ENCODE data around the gene SAC3D1.

SAC3D1 gene

DNA sequence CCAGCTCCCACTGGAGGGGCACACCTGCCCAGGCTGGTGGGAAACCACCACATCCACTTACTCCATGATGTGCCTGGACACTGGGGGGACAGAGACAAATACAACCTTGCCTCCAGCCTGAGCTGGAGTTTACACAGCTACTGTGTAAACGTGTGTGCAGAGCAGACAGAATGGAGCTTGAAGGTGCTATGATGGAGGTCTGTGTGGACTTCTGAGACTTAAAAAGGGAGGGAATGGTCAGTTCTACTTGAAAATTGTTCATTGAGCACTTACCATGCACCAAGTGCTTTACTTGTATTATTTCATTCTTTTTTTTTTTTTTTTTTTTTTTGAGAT lies 31.6 kb downstream of the SAC3D1 start:
- TF ChIP-seq, protein P1, sequence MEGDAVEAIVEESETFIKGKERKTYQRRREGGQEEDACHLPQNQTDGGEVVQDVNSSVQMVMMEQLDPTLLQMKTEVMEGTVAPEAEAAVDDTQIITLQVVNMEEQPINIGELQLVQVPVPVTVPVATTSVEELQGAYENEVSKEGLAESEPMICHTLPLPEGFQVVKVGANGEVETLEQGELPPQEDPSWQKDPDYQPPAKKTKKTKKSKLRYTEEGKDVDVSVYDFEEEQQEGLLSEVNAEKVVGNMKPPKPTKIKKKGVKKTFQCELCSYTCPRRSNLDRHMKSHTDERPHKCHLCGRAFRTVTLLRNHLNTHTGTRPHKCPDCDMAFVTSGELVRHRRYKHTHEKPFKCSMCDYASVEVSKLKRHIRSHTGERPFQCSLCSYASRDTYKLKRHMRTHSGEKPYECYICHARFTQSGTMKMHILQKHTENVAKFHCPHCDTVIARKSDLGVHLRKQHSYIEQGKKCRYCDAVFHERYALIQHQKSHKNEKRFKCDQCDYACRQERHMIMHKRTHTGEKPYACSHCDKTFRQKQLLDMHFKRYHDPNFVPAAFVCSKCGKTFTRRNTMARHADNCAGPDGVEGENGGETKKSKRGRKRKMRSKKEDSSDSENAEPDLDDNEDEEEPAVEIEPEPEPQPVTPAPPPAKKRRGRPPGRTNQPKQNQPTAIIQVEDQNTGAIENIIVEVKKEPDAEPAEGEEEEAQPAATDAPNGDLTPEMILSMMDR (IDR thresholded peaks at IDR 0.05; ENCODE audit: insufficient read depth, low read depth, low read length, missing control alignments) = no peak
- no peak overlapping the region for H3K4me3 ChIP-seq (ENCODE audit: low read depth, low read length)
- no peak for DNase-seq (ENCODE audit: low read depth)

DNA sequence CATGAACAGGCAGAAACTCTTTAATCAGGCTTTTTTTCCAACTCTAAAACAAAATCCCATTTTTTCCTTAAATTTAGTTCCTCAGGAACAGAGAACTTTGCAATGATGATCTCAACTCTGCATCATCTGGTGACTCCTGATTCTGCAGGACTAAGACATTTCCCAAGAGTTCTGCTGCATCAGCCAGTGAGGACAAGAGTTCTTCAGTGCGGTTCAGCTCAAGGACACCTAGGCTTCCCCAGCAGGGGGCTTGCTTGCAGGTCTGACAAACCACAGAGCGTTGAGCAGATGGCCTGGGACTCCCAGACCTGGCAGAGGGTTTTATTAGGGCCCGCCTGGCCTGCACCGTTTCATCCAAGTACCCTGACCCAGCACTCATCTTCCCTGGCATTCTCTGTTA lies 36.4 kb downstream of the SAC3D1 start:
- TF ChIP-seq, protein P1 (IDR thresholded peaks at IDR 0.05; ENCODE audit: insufficient read depth, low read depth, low read length, missing control alignments) = no peak
- H3K4me3 ChIP-seq (ENCODE audit: low read depth, low read length) = no peak overlapping the region
- DNase-seq (ENCODE audit: low read depth) = no peak

DNA sequence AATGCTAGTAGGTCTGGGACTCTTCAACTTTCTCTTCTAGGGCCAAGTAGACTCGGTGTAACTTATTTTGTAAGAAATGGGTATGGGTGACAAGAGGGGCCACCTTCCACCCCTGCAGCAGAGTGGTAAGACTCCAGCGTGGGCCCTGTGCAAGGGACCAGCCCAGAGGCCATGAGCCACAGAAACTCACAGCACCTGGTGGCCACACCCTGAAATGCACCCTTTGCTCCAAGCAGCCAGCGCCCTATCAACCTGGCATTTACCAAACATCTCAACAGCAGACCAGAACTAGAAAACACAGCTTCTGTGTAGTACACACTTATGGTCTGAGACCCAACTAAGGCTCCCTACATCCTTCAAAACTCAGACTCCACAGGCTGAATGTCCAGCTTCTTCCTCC lies 37.1 kb downstream of the SAC3D1 start:
- DNase-seq (ENCODE audit: low read depth) = peak; percentile 84
- TF ChIP-seq, protein P1 (IDR thresholded peaks at IDR 0.05; ENCODE audit: insufficient read depth, low read depth, low read length, missing control alignments) = peak; percentile 85
- peak overlapping the region; percentile 30 for H3K4me3 ChIP-seq (ENCODE audit: low read depth, low read length)

DNA sequence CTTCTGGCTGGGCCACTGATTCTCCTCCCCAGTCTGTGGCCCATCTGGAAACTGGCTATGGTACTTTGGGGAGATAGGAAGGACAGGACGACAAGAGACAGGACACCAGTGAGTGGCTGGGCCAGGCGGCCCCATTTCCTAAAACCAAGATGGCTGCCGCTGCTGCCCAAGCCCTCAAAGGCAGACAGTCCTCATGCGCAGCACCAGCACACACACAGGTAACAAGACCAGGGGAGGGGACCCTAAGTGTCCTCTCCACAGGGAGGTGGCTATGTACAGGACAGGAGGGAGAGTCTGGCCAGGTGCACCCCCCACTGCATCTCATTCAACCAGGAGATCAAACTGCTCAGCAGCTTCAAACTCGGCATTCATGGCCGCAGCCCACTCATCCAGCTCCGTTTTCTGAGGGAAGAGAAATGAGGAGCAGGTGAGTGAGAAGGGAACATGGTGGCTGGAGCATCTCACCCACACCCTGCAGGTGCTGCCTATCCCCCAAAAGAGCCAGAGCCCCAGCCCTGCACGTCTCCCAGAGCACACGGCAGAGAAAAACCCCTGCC lies 37.9 kb downstream of the SAC3D1 start:
- no peak for DNase-seq (ENCODE audit: low read depth)
- peak overlapping the region; percentile 30 for H3K4me3 ChIP-seq (ENCODE audit: low read depth, low read length)
- TF ChIP-seq, protein P1 (IDR thresholded peaks at IDR 0.05; ENCODE audit: insufficient read depth, low read depth, low read length, missing control alignments) = no peak

DNA sequence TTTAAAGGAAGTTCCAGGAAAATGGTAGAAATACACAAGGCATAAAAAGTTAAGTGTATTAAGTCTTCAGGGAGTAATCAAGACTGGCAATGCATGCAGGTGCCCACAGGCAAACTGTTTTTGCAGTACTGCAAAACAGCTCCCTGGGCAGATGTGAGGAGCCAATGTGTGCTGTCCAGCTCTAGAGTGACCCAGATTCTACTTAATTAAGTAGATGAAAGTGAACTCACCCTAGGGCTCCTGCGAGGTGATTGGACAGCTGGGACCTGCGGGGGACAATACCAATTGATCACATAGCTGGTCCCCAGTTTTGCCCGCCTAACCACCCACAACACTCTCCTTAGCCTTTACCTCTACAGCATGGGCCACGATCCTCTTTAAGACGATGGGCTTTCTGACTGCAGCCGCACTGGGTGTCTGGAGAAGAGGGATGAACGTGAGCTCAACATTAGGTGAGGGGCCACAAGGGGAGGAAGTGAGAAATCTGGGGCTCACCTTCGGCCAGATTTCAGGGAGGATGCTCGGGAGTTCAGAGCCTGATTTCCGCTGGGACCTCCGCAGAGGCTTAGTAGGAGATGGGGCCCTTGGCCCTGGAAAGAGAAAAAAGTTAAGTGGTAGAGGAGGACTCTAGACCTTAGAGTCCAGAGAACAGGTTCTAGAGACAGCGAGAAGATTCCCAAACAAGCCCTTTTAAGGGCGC lies 42.3 kb downstream of the SAC3D1 start:
- H3K4me3 ChIP-seq (ENCODE audit: low read depth, low read length) = peak overlapping the region; percentile 83
- TF ChIP-seq, protein P1 (IDR thresholded peaks at IDR 0.05; ENCODE audit: insufficient read depth, low read depth, low read length, missing control alignments) = no peak
- DNase-seq (ENCODE audit: low read depth) = no peak

DNA sequence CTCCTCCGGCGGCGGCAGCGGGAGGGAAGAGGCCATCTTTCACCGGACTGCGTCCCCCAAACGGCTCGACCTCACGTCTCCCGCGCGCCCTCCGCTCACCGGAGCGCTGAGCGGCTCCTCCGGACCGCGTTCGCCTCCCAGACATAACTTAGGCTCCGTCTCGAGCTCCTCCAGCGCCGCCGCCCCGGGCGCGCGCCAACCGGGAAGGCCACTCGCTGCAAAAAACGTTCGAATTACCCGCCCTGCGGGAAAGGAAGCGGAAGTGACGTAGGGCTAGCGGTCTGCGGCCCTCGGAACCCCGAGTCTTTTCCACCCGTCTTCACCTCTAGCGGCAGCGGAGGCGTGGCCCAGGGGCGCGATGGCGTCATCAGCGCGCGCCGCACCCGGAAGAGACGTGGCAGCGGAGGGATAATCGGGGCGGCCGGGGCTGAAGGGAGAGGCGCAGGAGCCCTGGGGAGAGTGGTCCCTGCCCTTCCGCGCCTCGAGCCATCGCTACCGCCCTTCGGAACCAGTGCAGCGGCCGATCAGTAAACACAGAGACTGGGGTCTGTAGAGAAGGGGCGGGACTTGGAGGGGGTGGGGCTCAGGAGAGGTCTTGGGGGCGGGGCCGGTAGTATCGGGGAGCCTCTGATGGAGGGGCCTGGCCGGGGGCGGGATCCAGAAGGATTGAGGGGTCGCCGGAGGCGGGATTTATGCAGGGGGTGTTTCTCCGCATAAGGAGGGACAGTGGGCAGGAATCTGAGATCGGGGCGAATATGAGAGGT lies 43.0 kb downstream of the SAC3D1 start, which contains the start of the genes CDCA5 and ZFPL1:
CDCA5 (minus strand) TSS at position 207 of the 764 bp plus-strand sequence; CDS start at position 145, 62 bp downstream.
ZFPL1 (plus strand) TSS at position 389 of the 764 bp plus-strand sequence. CDS start 477 bp downstream, outside the sequence.
- peak within 1 kb of the TSS; percentile 83 for H3K4me3 ChIP-seq (ENCODE audit: low read depth, low read length)
- DNase-seq (ENCODE audit: low read depth) = peak; percentile 97
- TF ChIP-seq, protein P1 (IDR thresholded peaks at IDR 0.05; ENCODE audit: insufficient read depth, low read depth, low read length, missing control alignments) = no peak

Measured in GM12865 (cell line).